LNCaP clone FGC (cell line): ENCODE results near the gene DGCR2.

Experiments
- DNase-seq: peaks from one replicate; pipeline ENCODE4 v3.0.0-alpha.2; 2011; ENCODE audit warnings: low read depth
- H3K4me3 ChIP-seq: 2 replicates; pipeline ENCODE4 v1.5.1; 2011; ENCODE audit warnings: mild to moderate bottlenecking, low read depth, low read length, control low read depth
- TF ChIP-seq, protein P1 (sequence below): IDR thresholded peaks from 2 replicates; pipeline ENCODE4 v1.5.1; 2012; ENCODE audit warnings: mild to moderate bottlenecking; ENCODE audit not compliant: control insufficient read depth, insufficient read depth; ENCODE audit errors: extremely low read depth

DGCR2 gene

DNA sequence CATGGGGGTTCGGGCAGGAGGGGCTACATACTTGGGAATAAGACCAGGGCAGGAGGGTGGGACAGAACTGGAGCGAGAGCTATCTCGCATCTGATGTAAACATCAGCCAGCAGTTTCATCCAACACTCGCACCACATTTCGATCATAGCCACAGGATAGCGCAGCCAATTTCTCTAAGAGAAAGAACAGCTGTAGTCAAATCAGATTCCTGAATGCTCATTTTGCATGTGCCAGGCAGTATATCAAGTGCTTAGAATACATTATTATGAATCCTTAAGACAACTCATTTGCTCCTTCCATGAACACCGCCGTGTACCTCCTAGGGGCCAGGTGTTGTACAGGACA, 14.5 kb downstream of the DGCR2 start:
- no peak for DNase-seq
- TF ChIP-seq, protein P1, sequence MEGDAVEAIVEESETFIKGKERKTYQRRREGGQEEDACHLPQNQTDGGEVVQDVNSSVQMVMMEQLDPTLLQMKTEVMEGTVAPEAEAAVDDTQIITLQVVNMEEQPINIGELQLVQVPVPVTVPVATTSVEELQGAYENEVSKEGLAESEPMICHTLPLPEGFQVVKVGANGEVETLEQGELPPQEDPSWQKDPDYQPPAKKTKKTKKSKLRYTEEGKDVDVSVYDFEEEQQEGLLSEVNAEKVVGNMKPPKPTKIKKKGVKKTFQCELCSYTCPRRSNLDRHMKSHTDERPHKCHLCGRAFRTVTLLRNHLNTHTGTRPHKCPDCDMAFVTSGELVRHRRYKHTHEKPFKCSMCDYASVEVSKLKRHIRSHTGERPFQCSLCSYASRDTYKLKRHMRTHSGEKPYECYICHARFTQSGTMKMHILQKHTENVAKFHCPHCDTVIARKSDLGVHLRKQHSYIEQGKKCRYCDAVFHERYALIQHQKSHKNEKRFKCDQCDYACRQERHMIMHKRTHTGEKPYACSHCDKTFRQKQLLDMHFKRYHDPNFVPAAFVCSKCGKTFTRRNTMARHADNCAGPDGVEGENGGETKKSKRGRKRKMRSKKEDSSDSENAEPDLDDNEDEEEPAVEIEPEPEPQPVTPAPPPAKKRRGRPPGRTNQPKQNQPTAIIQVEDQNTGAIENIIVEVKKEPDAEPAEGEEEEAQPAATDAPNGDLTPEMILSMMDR = no peak

DNA sequence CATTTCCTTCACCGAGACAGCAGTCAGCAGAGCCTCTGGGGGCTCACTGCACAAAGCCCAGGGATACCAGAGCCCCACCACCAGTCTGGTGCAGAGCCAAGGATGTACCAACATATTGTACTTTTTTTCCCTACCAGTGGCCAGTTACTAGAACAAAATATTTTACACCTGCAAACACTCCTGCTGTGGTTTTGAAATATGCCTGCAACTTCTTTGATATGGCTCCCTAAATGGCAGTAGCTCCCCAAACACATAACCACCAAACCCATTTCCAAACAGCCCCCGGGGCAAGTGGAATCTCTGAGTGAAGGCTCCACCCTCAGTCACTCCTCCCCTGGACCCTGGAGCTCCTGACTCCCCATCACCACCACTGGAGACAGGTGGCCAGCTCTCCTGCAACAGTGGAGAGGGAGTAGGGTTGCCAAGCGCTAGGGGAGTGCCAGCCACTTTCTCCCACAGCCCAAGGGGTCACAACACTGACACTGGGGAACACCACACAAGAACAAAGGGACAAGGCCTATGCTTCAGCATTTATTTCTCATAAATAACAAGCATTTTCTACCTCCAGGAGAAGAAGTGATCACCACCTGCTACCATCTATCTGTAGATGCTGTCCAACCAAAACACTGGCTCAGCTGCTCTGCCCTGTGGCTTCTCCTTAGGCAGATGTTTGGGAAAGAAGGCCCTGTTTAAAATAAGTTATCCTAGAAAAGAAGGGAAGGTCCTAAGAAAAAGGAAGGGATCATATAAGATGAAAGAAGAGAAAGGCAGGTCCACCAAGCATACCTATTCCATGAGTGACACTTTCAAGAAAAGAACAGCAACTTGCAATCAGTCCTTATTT, 15.1 kb downstream of the DGCR2 start:
- TF ChIP-seq, protein P1 = no peak
- H3K4me3 ChIP-seq = no peak overlapping the region

More for the DNA sequence above, 14.5 kb downstream of the DGCR2 start:
- no peak overlapping the region for H3K4me3 ChIP-seq

DNA sequence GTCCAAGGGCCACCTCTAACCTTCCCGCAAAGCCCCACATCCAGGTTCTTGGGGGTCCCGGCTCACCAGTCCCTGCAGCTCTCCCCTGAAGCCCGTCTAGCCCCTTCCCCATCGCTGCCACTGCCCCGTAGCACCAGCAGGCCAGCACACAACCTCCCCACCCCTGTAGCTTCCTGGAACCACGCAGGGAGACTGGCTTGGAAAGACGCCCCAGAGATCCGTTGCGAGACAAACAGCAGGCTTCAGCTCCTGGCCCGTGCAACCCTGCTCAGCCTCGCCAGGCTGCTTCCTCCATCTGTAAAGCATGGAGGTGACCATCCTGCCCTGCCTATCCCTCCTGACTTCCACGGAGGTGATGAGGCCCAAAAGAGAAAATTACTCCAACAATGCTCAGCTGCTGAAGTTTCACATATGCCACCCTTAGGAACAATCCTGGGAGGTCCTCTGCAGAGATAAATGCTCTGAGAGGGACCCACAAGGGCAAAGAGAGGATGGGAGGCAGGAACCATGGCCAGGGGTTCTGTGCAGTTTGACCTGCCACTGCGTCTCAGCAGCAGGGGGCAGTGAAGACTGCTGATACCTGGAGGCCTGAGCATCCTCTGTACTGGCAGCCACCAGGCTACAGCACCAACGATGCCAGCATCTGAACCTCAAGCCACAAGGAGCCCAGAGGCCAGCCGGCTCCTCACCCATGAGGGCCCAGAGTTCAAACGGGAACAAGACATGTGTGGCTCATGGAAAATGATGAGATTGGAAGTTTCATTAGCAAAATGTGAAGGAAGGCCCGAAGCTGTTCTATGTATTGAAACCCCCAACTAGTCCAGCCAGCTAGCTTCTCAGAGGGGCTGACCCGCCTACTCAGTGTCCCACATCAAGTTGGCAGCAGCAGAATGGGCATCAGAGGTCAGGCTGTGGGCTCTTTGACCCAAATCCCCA, 16.1 kb downstream of the DGCR2 start:
- TF ChIP-seq, protein P1 = peak; percentile 25; the same call in 1 of the 2 replicates
- H3K4me3 ChIP-seq = no peak overlapping the region
- DNase-seq = no peak

More for the DNA sequence above, 15.1 kb downstream of the DGCR2 start:
- no peak for DNase-seq

DNA sequence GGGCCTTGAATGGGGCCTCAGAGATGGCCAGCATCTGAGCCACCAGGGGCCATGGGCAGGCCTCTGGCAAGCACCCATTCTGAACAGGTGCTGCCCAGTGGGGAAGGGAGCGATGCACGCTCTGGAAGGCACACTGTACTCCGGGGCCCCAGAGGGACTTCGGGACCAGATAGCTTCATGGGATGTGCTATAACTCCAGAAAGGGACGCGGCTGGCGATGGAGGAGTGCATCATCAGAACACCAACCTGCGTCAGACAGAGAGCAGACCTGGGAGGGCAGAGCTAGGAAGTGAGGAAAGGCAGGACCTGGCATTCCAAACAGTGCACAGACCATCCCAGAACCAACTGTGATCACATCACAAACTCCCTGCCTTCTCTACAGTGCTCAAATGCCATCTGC, 16.8 kb downstream of the DGCR2 start:
- TF ChIP-seq, protein P1 = no peak
- no peak for DNase-seq
- no peak overlapping the region for H3K4me3 ChIP-seq

DNA sequence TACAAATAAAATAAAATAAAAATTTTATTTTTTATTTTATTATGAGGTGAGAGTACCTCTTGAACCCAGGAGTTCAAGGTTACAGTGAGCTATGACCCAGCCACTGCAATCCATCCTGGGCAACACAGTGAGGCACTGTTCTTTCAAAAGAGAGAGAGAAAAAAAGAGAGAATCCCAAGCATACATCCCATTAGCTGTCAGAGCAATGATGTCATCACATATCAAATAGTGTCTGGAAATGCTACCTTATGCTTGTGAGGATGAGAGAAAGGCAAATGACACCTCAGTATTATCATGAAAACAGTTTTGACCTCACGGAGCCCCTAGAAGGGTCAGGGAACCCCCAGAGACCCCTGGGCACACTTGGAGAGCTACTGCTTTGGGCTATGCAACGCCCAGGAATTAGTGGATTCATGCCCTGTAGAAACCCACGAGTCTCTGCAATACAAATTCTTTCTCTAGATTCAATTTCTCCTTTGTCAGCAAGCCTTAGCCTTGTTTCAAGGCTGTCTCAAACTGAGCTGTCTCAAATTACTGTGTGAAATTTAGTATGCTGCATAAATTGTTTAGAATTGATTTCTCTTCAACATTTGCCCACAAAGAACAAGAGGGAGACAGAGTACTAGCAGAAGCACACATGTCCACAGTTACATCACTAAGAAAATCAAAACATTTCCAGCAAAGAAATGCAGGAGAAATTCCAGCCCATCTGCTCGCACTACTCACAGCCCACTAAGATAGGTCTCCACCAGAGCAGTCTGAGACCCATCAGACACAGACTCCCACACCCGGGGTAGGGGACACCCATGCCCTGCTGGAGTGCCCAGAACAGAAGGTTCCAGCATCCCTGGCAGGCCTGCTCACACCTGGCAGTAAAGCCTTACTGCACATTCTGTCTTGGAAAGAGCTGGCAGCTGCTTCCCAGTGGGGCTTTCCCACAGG, 18.1 kb downstream of the DGCR2 start:
- DNase-seq = no peak
- no peak overlapping the region for H3K4me3 ChIP-seq
- TF ChIP-seq, protein P1 = no peak

DNA sequence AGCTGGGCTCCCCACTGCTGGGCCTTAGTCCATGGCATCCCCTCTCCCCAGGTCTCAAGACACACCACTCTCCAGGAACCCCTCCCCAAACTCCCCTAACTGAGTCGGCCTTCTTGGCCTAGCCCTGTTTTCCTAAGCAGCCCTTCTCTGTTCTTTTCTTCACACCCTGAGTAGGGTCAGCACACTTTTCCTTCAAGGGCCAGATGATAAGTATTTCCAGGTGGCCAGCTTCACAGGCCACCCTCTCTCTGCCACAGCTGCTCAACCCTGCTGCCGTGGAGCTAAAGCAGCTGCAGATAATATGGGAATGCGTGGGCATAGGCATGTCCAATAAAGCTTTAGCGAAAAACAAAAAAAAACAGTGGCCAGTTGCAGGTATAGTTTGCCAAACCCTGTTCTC, 24.1 kb downstream of the DGCR2 start:
- DNase-seq = no peak
- no peak overlapping the region for H3K4me3 ChIP-seq
- TF ChIP-seq, protein P1 = no peak
